ENCODE results near the gene NBEA.

Gene NBEA

DNA sequence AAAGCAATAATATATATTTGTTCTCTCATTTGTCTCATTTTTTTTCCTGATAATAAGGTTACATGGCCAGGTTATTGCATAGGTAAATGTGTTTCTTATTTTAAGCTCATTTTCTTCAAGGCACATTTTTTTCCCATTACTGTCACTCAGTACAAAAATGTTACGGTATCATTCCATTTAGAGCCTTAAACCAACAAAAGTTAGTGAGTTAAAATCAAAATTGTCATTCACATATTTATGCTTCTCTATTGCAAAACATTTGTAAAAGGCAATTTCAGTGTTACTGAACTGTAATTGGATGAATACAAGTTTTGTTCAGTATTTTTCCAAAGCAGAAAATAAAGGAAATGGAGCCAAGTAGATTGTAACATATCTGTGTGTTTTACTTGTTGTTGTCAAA, 652.0 kb downstream of the NBEA start:
- no peak for DNase-seq (ENCODE audit: low read depth)

DNA sequence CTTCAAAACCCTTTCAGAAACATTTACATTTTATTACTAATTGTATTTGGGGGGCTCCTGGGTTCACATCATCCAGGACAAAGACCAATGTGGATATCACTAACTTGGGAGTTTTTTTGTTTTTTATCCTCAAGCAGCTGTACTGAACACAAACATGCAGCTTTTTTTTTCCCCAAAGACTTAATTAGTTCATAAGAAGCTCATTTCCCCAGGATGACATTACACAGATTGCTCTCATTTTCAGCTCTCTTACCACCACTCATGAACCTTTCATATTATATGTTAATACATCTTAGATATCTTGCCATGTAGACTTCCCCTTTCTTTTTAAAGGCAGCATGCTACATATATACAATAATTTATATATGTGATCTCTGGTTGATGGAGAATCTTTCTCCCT, 653.1 kb downstream of the NBEA start:
- DNase-seq (ENCODE audit: low read depth), result no peak

DNA sequence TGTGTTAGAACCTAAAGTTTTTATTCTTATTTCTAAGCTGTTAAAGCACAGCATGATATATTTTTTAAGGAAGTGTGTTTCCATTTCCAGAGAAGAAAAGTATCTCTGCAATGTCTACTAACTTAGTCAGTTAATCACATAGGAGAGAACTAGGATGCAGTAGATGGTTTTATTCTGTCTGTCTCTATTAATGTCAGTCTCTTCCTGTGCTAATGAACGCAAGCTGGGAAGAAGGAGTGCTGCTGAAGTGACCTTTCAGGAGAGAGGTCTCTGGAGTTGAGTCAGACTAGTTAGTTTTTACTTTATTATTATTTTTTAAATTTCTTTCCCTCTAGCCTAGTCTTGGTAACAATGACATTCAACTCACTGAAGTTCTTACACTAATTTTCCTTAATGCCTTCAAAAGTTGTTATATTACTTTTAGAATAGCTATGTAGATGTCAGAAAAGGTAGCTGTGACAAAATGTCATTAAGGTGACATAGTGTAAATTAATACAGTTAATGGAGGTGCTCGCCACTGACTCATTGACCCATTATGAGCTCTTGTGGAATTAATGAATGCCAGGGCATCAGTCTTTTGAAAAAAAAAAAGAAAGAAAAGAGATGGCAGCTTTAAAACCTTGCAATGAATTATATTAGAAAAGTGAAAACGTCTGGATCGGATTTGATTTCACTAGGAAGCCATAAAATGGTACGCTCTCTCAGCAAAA, 654.4 kb downstream of the NBEA start:
- DNase-seq (ENCODE audit: low read depth), result no peak

DNA sequence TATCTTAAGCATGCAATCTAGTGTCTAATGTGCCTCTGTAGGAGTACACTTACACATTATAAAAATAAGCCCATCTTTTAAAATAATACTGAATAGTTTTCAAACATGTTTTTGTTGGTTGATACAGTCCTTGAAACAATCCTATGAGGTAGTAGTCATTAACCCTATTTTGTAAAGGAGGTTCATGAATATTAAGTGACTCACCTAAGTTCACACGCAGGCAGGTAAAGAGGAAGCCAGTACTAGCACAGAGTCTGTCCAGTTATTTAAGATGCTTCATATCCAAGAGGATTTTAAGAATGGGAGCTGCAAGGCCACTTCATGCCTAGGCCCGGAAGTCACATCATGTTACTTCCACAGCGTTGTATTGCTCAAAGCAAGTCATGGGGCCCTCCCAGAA, 655.4 kb downstream of the NBEA start:
- DNase-seq (ENCODE audit: low read depth), result no peak

DNA sequence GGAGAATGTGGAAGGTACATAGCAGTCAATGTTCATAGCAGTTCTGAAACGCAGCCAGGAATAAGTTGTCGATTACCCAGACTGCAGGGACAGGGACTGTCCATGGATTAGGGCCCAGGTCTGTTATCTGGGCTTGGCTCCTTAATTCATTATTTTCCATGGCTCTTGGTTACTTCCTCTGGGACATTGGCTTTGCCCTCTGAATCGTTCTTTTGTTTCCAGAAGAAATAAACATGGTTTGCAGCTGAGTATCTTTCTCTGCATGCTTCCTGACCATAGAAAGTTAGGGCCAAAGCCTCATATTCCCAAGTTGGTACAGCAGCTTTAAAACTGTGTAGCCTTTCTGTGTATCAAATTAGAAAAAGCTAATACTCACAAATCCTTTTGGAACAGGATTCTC, 656.2 kb downstream of the NBEA start:
- DNase-seq (ENCODE audit: low read depth), result no peak

DNA sequence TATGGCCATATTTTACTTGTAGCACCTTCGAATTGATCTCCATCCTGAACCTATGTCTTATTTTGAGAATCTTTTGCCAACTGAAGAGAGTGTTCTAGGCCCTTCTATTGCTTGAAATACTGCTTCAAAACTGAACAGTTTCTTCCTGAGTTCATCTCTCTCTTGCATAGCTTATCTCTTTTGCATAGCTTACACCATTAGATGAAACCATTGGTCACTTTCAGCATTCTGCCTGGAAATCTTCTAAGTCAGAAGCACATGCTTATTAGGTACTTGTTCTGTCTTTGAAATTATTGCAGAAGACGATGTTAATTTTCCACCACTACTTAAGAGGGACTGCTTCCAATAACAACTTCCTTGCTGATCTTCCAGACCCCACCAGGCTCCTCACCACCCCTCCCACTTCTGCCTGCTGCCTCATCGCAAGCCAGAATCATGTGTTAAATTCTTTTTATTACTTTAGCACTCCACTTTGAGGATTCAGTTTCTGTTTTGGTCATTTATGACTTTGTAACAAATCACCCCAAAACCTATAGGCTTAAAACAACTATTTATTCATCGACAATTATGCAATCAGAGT, 656.8 kb downstream of the NBEA start:
- no peak for DNase-seq (ENCODE audit: low read depth)

DNA sequence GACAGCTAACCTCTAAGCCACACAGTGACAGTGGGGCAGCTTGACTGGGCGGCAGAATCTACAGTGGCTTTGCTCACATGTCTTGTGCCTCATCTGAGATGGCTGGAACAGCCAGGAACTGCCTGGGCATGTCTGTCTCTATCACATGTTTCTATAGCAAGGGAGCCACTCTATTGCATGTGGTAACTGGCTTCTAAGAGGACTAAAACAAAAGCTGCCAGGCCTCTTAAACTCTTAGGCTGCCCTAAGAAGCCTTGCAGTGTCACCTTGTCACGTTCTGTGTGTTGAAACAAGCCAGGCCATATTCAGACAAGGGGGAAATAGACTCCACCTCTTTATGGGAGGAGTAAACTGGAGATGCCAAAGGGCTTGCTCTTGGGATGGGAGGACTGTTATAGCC, 657.3 kb downstream of the NBEA start:
- DNase-seq (ENCODE audit: low read depth), result no peak

DNA sequence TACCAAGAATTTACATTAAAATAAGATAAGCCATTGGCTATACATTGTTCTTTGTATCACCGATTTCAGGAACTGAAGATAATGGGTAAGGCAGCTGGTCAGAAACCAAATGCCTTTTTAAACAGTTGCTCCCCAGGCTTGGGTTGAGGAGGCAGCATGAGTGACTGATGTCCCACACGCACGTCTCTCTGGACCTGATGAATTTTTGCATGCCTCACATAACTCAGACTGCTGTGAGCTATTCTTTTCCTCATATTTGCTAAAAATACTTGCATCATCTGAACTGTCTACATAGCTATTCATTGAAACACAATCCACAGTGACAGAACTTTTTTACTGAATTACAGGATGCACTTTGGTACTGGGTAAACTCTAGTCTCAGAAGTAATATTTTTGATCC, 658.1 kb downstream of the NBEA start:
- DNase-seq (ENCODE audit: low read depth), result no peak

DNA sequence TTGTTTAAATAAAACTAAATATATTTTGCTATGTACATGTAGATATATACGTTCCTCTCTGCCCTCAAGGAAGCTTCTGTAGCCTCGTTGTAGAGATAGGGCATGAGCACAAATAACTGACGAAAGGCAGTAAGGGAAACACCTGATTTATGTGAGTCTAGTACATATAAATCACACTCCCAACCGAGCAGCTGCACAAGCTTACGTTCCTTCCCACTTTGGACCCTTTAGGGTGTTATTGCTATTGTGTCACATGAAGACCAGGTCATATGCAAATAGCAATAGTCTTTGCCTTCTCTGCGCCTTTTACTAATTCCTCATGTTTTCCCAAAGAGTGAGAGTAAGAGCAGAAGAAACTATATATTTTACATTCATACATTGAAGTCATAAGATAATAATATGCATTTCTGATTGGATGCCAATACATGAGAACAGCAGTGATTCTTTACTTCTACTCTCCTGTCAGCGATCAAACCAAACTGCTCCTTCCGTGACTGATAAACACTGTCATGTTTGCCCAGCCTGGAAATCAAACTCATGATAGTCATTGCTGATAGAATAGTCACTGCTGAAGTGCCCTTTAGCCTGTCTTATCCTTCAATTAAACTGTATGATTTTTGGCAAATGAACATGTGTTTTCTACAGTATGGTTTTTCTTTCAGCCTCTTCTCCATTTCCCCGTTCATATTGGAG, 661.7 kb downstream of the NBEA start:
- no peak for DNase-seq (ENCODE audit: low read depth)

DNA sequence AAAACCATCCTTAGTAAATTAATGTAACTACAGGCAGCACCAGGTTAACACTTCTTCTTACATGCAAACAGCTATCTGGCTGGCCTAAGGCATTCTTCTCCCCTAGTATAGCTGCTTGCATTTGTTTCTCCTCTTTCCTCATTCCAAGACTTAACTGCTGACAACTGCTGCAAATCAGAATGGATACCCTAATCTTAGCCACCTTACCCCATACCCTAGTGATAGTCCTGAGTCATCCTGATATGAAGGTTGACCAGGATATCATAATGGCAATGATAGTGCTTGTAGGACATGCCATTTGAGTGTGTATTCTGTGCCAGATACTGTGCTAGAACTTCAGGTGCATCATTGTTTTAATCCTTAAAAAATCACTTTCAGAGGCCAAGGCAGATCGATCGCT, 672.6 kb downstream of the NBEA start:
- DNase-seq (ENCODE audit: low read depth), result no peak

DNA sequence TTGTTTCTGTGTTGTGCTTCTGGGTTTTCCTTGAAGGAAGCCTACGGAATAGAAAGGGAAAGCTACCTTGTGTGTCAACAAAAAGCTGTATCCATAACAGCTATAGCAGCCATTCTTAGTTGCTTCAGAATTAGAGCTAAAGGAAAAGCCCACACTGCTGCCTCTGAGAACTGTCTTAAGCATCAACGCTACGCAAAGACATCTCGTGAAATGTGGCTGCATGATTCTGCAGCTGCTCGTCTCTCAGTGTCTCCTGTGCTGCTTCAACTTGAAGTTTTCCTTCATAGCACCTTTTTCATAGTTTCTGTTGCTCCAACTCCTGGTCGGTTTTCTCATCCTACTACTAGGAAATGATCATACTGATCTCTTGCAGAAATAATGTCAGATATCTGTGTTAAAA, 675.4 kb downstream of the NBEA start:
- DNase-seq (ENCODE audit: low read depth), result no peak

DNA sequence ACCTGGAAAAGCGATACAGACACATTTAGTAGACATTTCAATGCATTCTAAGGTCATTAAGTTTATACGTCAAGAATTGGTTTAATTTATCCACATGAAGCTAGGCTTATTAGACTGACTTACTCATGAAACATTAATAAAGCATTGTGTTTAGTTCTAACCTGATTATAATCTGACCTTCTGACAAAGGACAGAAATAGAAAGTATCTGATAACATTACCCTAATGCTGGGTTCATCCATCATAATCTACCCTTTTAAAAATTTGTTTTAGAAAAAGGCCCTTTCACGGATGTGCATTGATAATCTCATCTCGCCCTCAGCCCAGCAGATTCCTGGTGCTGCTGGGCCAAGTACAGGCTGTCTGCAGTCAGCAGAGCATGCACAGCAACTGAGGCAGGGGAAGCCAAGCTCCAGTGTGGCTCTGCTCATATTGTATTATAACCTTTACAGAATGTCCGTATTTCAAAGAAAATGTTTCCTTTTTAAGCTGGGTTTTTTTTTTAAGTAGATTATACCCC, 676.6 kb downstream of the NBEA start:
- no peak for DNase-seq (ENCODE audit: low read depth)

DNA sequence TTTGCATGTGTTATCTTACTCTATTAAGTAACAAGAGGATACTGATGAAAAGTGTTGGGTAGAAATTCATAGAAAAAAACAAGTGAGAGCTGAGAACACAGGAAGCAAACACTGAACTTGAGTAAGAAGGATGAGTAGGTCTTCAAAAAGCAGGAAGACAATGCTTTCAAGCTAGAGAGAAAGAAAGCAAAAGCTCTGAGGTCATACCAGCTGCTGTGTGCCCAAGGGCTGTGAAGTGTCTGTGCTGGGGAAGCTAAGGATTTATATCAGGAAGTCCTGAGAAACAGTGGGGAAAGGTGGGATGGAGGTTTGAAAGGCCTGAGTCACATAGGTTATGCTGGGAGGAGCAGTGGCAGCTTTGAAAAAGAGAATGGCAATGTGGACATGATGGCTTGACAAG, 679.9 kb downstream of the NBEA start:
- DNase-seq (ENCODE audit: low read depth), result no peak

DNA sequence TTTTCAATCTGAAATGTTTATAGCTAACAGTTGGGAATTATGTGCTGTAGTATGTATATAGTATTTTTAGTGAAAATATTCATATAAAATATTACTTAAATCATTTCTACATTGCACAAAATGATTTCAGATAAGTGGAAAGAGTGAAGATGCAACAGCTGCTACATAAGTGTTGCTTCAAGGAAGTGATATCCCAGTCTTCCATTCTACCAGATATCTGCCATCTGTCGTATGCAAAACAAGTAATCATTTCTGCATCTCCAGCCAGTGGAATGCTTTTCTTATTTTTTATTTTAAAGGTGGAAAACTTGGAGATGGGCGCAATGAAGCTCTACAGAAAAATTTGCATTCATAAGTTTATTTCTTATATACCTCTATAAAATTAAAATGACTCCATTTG, 687.0 kb downstream of the NBEA start:
- DNase-seq (ENCODE audit: low read depth), result no peak

DNA sequence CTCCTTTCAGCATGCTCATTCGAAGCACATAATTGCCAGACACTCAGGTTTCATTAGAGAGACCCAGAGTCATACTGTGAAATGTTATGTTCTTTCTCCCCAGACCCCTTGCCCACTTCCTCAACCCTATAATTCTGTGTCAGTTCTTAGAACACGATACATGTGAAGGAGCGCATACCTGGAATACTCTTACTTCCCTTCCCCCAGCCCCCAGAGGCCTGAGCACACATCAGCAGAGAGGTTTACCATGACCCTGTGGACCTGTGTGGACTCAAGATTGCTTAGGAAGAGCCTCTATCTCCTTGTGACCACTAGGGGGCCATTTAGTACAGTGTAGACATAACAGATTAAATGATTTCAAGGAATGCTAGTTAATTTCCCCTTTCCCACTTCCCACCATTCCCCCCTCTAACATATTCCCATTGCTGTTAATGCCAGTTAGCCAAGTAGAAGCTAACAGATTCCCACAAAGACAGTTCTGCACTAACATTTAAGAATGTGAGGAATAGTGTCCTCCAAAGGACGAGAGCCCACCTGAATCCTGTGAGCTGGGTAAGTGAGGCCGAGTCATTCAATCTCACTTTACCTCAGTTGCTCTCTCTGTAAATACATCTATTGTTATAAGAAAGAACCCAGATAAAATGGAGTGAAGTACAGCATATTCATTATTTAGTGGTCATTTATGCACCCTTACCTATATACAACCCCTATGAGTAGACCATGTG, 688.6 kb downstream of the NBEA start:
- no peak for DNase-seq (ENCODE audit: low read depth)

DNA sequence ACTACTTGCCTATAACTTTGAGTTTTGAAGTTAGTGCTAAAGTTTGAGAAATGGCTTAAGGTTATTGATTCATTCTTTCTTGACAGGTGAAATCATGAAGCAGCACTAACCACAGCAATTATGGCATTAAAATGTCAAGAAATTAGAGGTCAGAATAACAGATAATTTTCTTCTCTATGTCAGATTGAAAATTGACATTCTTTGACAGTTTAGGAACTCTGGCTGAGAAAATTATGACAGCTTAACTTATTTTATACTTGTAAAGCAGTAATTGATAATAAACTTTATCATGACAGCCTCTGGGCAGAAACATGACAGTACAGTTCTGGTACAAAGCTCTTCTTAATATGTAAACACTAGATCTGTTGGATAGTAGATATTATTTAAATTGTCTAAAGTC, 689.6 kb downstream of the NBEA start:
- DNase-seq (ENCODE audit: low read depth), result no peak

DNA sequence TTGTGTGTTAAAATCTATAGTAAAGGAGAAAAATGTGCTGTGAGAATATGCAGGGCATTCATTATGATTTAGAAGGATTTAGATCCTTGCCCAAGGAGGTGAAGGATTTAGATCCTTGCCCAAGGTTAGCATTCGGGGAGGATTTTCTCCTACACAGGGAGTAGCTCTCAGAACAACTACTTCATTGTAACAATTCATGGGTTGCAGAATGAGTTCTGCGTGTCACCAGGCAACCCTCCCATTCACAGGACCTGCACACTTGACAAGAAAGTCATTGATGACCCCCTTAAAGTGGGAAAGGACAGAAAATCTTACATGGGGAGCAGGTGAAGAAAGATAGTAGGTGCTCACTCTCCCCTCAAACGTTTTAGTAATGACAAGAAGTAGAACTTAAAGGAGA, 701.6 kb downstream of the NBEA start:
- DNase-seq (ENCODE audit: low read depth), result no peak

DNA sequence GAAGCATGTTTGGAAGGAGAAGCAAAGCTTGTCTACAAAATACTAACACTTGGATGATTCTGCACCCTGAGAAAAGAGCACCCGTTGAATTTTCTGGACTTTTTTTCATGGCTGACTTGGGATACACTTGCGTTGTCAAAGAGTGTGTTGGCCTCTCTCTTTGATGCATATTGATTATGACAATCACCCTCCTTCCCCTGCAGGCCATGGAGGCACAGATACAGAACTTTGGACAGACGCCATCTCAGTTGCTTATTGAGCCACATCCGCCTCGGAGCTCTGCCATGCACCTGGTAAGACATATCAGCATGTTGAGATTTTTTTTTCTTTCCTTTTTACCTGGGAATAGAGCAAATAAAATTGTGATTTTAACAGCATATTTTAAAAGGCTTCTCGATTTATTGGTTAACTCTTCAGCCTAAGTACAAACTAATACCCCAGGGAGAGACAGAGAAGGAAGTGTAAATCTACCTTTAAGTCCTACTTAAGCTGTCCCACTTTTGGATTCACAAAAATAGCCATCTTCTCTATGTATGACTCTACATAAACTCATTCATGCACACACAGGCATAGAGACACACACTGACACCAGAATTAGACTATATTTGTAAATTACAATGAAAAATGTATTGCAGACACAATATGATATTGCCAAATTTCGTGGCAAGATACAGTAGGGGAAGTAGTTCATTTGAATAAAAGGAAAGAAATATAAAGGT, 704.1 kb downstream of the NBEA start:
- DNase-seq (ENCODE audit: low read depth), result no peak

DNA sequence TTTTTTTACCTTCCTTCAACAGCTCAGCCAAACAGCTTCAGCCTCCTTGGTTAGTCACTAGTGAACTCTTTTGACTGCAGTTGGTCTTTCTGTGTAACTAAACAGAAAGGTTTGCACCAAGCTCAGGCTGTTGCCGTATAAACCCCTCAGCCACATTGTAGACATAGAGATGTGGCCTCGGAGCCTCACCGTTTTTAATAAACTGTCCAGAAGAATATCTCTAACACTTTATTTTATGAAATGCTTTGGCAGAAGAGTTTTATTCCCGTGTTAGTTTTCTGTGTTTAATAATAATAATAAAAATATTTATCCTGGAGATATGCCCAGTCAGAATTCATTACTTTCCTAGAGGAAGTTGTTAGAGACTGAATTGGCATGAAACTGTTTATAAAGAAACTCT, 706.1 kb downstream of the NBEA start:
- no peak for DNase-seq (ENCODE audit: low read depth)

DNA sequence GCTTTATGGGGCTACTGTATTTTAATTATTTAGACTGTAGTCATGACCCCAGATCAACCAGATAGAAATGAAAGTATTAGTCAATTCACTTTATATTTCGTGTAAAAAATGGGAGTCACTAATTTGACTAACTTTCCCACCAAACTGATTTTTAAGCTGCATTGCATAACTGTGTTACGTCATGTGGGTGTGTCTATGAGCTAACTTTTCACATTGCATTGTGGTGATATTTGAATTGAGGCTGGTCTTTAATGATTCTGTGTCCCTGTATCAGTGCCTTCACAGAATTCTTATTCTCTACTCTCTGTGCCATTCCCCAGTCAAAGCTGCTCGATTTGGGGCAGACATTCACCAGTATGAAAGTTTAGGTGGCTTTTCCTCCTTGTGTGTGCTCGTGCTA, 707.1 kb downstream of the NBEA start:
- no peak for DNase-seq (ENCODE audit: low read depth)

DNA sequence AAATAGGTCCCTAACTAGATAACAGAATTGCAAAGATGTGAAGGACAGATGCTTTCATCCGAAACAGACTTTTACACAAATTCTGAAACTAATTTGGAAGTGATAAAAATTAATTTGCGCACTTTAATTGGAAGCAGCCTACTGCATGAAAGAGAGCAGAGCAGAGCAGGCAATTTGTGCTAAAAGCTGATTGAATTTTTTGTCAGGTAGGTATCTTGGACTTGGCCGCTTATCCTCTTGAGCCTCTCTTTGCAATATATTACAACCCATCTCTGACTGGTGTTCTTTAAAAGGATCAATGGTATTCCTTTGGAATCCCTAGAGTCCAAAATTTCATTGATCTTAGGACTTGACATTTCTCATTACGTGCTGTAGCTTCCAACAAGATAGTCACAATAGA, 717.7 kb downstream of the NBEA start:
- no peak for DNase-seq (ENCODE audit: low read depth)

DNA sequence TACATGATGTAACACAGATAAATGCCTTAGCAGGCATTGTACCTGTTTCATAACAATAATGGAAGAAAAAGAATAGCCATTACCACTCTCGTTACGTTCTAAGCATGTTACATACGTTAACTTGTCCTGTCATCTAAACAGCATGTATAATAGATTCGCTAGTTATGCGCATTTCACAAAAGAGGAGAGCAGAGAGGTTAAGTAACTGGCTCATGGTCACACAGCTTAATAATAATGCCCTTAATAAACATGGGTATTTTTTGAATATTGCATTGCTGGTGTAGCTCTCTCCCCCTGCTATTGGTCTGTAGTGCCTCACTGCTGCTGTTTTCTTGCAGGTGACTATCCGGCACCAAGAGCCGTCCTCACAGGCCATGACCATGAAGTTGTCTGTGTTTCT, 722.7 kb downstream of the NBEA start:
- DNase-seq (ENCODE audit: low read depth), result no peak

All from stimulated activated CD8-positive, alpha-beta memory T cell treated with anti-CD3 and anti-CD28 coated beads, Interleukin-12 subunit alpha, Interleukin-12 subunit beta, amount 100 ng/mL, for 1 hour (primary cell).